Measurements from ENCODE around the gene PCDHGA1.
A peak's percentile ranks its signal among the peaks of the same experiment; 100 is the strongest.

The PCDHGA1 gene

DNA sequence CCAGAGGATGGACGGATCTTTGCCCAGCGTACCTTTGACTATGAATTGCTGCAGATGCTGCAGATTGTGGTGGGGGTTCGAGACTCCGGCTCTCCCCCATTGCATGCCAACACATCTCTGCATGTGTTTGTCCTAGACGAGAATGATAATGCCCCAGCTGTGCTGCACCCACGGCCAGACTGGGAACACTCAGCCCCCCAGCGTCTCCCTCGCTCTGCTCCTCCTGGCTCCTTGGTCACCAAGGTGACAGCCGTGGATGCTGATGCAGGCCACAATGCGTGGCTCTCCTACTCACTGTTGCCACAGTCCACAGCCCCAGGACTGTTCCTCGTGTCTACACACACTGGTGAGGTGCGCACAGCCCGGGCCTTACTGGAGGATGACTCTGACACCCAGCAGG lies 160.5 kb downstream of the PCDHGA1 start:
- Histone ChIP-seq H4K91ac (ENCODE audit: low read depth, low read length) (no peak overlapping the region), H2BK120ac (ENCODE audit: insufficient read depth, low read length, poor library complexity) (no peak overlapping the region), H3K9me3 (ENCODE audit: insufficient read depth, low read depth, low read length) (peaks cover 9% of the 10 kb centered on the region), H3K4ac (ENCODE audit: low read depth, low read length) (no peak overlapping the region), H3K18ac (ENCODE audit: low read length) (no peak overlapping the region), H3K4me3 (ENCODE audit: low read depth, low read length) (no peak overlapping the region), H4K8ac (ENCODE audit: low read depth, low read length) (no peak overlapping the region), H3K4me2 (ENCODE audit: low read length) (no peak overlapping the region), H3K27me3 (ENCODE audit: insufficient read depth, low read length) (peaks cover 9% of the 10 kb centered on the region), H3K27ac (ENCODE audit: low read depth, low read length) (no peak overlapping the region), H2AK5ac (ENCODE audit: low read length) (no peak overlapping the region), H3K4me1 (ENCODE audit: control insufficient read depth in 1 of 2, insufficient read depth in 2 of 2, low read length in 2 of 2) (peaks cover 14 to 31% of the 10 kb centered on the region in 2 experiments), H2BK5ac (ENCODE audit: low read depth, low read length, poor library complexity) (no peak overlapping the region), H3K14ac (ENCODE audit: low read length) (no peak overlapping the region), H2BK12ac (ENCODE audit: low read length) (no peak overlapping the region), H3K9ac (ENCODE audit: low read length) (no peak overlapping the region), H3K23ac (ENCODE audit: low read length) (no peak overlapping the region), H3K79me1 (ENCODE audit: low read length) (peaks cover 4% of the 10 kb centered on the region), H2AFZ (ENCODE audit: insufficient read depth, low read length, poor library complexity) (no peak overlapping the region), H3K79me2 (ENCODE audit: control insufficient read depth, insufficient read depth, low read length, poor library complexity) (no peaks in the 10 kb centered on the region), H4K12ac (ENCODE audit: low read depth, low read length) (no peak overlapping the region), H3K36me3 (ENCODE audit: control insufficient read depth in 1 of 2, insufficient read depth in 2 of 2, low read length in 2 of 2) (peaks cover 55 to 56% of the 10 kb centered on the region in 2 experiments)
- no CpG with 5 or more reads among the region's 13 CpGs for WGBS (ENCODE audit: extremely low coverage, insufficient coverage, insufficient read length)
- DNase-seq, result no peak

DNA sequence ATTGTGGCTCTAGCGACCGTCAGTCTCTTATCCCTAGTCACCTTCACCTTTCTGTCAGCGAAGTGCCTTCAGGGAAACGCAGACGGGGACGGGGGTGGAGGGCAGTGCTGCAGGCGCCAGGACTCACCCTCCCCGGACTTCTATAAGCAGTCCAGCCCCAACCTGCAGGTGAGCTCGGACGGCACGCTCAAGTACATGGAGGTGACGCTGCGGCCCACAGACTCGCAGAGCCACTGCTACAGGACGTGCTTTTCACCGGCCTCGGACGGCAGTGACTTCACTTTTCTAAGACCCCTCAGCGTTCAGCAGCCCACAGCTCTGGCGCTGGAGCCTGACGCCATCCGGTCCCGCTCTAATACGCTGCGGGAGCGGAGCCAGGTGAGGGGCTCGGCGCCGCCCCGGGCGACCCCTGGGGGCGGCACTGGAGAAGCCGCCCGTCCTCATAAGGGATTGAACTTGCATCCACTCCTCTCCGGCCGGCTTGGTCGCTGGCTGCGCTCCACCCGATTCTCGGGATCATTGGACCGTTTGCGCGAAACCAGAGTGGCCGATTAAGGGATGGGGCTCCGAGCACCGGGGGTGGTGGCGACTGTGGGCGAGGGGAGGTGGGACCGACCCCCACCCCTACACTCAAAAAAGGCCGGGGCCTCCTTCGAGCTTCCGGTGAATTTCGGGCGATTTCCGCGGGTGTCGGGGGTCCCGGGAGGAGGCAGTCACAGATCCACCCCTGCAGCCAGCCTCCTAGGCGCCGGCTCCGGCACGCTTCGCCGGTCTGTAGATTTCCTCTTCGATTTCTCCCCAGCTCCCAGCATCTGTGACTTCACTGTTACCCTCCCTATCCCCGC lies 161.2 kb downstream of the PCDHGA1 start:
- Histone ChIP-seq H3K14ac (ENCODE audit: low read length) (no peak overlapping the region), H4K8ac (ENCODE audit: low read depth, low read length) (no peak overlapping the region), H3K23ac (ENCODE audit: low read length) (no peak overlapping the region), H2AFZ (ENCODE audit: insufficient read depth, low read length, poor library complexity) (no peak overlapping the region), H3K79me2 (ENCODE audit: control insufficient read depth, insufficient read depth, low read length, poor library complexity) (no peaks in the 10 kb centered on the region), H2AK5ac (ENCODE audit: low read length) (no peak overlapping the region), H3K36me3 (ENCODE audit: control insufficient read depth in 1 of 2, insufficient read depth in 2 of 2, low read length in 2 of 2) (peaks cover 53% of the 10 kb centered on the region in 2 experiments), H3K27me3 (ENCODE audit: insufficient read depth, low read length) (peaks cover 9% of the 10 kb centered on the region), H3K9ac (ENCODE audit: low read length) (no peak overlapping the region), H3K27ac (ENCODE audit: low read depth, low read length) (no peak overlapping the region), H3K9me3 (ENCODE audit: insufficient read depth, low read depth, low read length) (peaks cover 9% of the 10 kb centered on the region), H3K4me1 (ENCODE audit: control insufficient read depth in 1 of 2, insufficient read depth in 2 of 2, low read length in 2 of 2) (peaks cover 18 to 32% of the 10 kb centered on the region in 2 experiments), H4K12ac (ENCODE audit: low read depth, low read length) (no peak overlapping the region), H2BK5ac (ENCODE audit: low read depth, low read length, poor library complexity) (no peak overlapping the region), H4K91ac (ENCODE audit: low read depth, low read length) (no peak overlapping the region), H3K18ac (ENCODE audit: low read length) (no peak overlapping the region), H3K79me1 (ENCODE audit: low read length) (peaks cover 4% of the 10 kb centered on the region), H3K4me2 (ENCODE audit: low read length) (no peak overlapping the region), H2BK12ac (ENCODE audit: low read length) (no peak overlapping the region), H3K4ac (ENCODE audit: low read depth, low read length) (no peak overlapping the region), H3K4me3 (ENCODE audit: low read depth, low read length) (no peak overlapping the region), H2BK120ac (ENCODE audit: insufficient read depth, low read length, poor library complexity) (no peak overlapping the region)
- DNase-seq, result no peak
- WGBS (ENCODE audit: extremely low coverage, insufficient coverage, insufficient read length), result no CpG with 5 or more reads among the region's 66 CpGs

DNA sequence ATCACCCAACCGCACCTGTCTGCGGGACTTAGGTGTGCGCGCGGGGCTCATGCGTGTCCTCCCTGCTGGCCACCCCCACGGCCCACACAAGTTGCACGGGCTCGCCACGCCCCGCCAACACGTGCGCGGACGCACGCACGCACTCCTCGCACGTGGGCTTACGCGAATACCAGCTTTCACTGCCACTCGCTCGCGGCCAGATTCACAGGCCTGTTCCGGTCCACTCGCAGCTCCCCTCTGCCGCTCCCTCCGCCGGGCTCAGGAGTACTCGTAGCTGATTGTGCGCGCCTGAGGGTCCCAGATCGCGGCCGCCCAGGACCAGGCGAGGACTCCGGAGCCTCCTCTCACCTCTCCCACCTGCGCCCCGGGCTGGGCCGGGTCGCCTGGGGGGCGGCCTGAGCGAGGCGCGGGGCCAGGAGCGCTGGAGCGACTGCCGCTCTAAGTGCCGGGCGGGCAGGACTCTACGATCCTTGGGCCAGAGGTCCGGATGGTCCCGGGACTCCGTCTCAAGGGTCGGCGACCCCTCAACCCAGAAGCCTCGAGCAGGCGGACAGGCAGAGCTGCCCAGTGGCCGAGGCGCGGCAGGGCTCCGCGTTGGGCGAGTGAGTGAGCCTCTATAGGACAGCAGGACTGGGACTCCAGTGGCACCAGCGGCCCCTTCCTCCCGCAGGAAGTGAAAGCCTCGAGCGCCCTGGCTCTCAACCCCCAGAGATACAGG lies 162.0 kb downstream of the PCDHGA1 start:
- Histone ChIP-seq H3K4ac (ENCODE audit: low read depth, low read length) (no peak overlapping the region), H4K91ac (ENCODE audit: low read depth, low read length) (no peak overlapping the region), H3K4me2 (ENCODE audit: low read length) (no peak overlapping the region), H3K23ac (ENCODE audit: low read length) (no peak overlapping the region), H2BK5ac (ENCODE audit: low read depth, low read length, poor library complexity) (no peak overlapping the region), H3K9me3 (ENCODE audit: insufficient read depth, low read depth, low read length) (peaks cover 6% of the 10 kb centered on the region), H2AK5ac (ENCODE audit: low read length) (no peak overlapping the region), H4K12ac (ENCODE audit: low read depth, low read length) (no peak overlapping the region), H3K4me3 (ENCODE audit: low read depth, low read length) (no peak overlapping the region), H2BK120ac (ENCODE audit: insufficient read depth, low read length, poor library complexity) (no peak overlapping the region), H4K8ac (ENCODE audit: low read depth, low read length) (no peak overlapping the region), H3K9ac (ENCODE audit: low read length) (no peak overlapping the region), H3K27me3 (ENCODE audit: insufficient read depth, low read length) (peaks cover 9% of the 10 kb centered on the region), H3K36me3 (ENCODE audit: control insufficient read depth in 1 of 2, insufficient read depth in 2 of 2, low read length in 2 of 2) (peaks cover 50 to 51% of the 10 kb centered on the region in 2 experiments), H2AFZ (ENCODE audit: insufficient read depth, low read length, poor library complexity) (no peak overlapping the region), H3K27ac (ENCODE audit: low read depth, low read length) (no peak overlapping the region), H3K14ac (ENCODE audit: low read length) (no peak overlapping the region), H3K18ac (ENCODE audit: low read length) (peak overlapping the region; percentile 63), H2BK12ac (ENCODE audit: low read length) (no peak overlapping the region), H3K4me1 (ENCODE audit: control insufficient read depth in 1 of 2, insufficient read depth in 2 of 2, low read length in 2 of 2) (peaks cover 18 to 32% of the 10 kb centered on the region in 2 experiments), H3K79me2 (ENCODE audit: control insufficient read depth, insufficient read depth, low read length, poor library complexity) (no peaks in the 10 kb centered on the region), H3K79me1 (ENCODE audit: low read length) (peaks cover 4% of the 10 kb centered on the region)
- DNase-seq, result no peak
- WGBS (ENCODE audit: extremely low coverage, insufficient coverage, insufficient read length), result no CpG with 5 or more reads among the region's 68 CpGs

GRCh38 chr5:141493500-141494422 lies 163.4 kb downstream of the PCDHGA1 start:
- Histone ChIP-seq H3K4me3 (ENCODE audit: low read depth, low read length) (no peak overlapping the region), H4K91ac (ENCODE audit: low read depth, low read length) (no peak overlapping the region), H3K4me1 (ENCODE audit: control insufficient read depth in 1 of 2, insufficient read depth in 2 of 2, low read length in 2 of 2) (peaks cover 15 to 28% of the 10 kb centered on the region in 2 experiments), H4K12ac (ENCODE audit: low read depth, low read length) (no peak overlapping the region), H3K79me2 (ENCODE audit: control insufficient read depth, insufficient read depth, low read length, poor library complexity) (no peaks in the 10 kb centered on the region), H3K27ac (ENCODE audit: low read depth, low read length) (no peak overlapping the region), H4K8ac (ENCODE audit: low read depth, low read length) (no peak overlapping the region), H2BK120ac (ENCODE audit: insufficient read depth, low read length, poor library complexity) (no peak overlapping the region), H3K36me3 (ENCODE audit: control insufficient read depth in 1 of 2, insufficient read depth in 2 of 2, low read length in 2 of 2) (peaks cover 48 to 53% of the 10 kb centered on the region in 2 experiments), H3K18ac (ENCODE audit: low read length) (no peak overlapping the region), H3K9me3 (ENCODE audit: insufficient read depth, low read depth, low read length) (peaks cover 5% of the 10 kb centered on the region), H2AFZ (ENCODE audit: insufficient read depth, low read length, poor library complexity) (no peak overlapping the region), H3K23ac (ENCODE audit: low read length) (no peak overlapping the region), H3K9ac (ENCODE audit: low read length) (no peak overlapping the region), H2AK5ac (ENCODE audit: low read length) (no peak overlapping the region), H2BK12ac (ENCODE audit: low read length) (no peak overlapping the region), H3K79me1 (ENCODE audit: low read length) (peaks cover 4% of the 10 kb centered on the region), H2BK5ac (ENCODE audit: low read depth, low read length, poor library complexity) (no peak overlapping the region), H3K4ac (ENCODE audit: low read depth, low read length) (no peak overlapping the region), H3K14ac (ENCODE audit: low read length) (no peak overlapping the region), H3K27me3 (ENCODE audit: insufficient read depth, low read length) (peaks cover 9% of the 10 kb centered on the region), H3K4me2 (ENCODE audit: low read length) (no peak overlapping the region)
- DNase-seq, result no peak
- no CpG with 5 or more reads among the region's 10 CpGs for WGBS (ENCODE audit: extremely low coverage, insufficient coverage, insufficient read length)

All from trophoblast cell (in vitro differentiated cells and primary cell).